HCT116 (cell line): ENCODE data around the gene SDK1. TPM values are rescaled to one million over a fixed set of nuclear protein-coding genes. Genes with fewer than 3 reads are reported as not detected.

Experiments
- ATAC-seq: fragments of 200-7000 bp; cut with Tn5 transposase; 2 replicates; pipeline ENCODE4 v1.9.1; 2020; ENCODE audit warnings: mild to moderate bottlenecking, moderate library complexity
- BruUV-seq: library from RNA; stranded (reverse); fragments of 400-500 nt; replicated peaks from 2 replicates; lab custom pipeline; 2021; lab: Mats Ljungman, UMichigan
- CTCF ChIA-PET: fragments of 300-600 bp; sonication (Branson Sonifier 250); formaldehyde crosslinking; loops from one replicate; lab custom pipeline; 2021; ENCODE audit warnings: antibody characterized with exemption; lab: Charles Lee
- POLR2A ChIA-PET: fragments of 300-600, 350-600 bp; sonication (Branson Sonifier 250); formaldehyde crosslinking; loops from one replicate; lab custom pipeline; 2021; ENCODE audit warnings: antibody characterized with exemption; lab: Charles Lee
- RAD21 ChIA-PET, 2 experiments: fragments of 300-600 bp; sonication (Branson Sonifier 250); formaldehyde crosslinking; loops; one replicate each; lab custom pipeline; 2023; ENCODE audit warnings: low total read pairs in 2 of 2; ENCODE audit not compliant: uncharacterized antibody in 2 of 2, unreplicated experiment in 2 of 2, low non-redundant PET in 1 of 2; lab: Charles Lee
- DNase-seq: peaks from one replicate; pipeline ENCODE4 v3.0.0-alpha.2; 2010; ENCODE audit warnings: low read depth, low spot score
- H2AFZ ChIP-seq: fragments of 200-600 bp; shearing (Covaris generic), sonication (generic); 2 replicates; pipeline ENCODE4 v1.6.1; 2017; ENCODE audit warnings: low read depth, mixed run types, mixed read lengths, antibody characterized with exemption, low read length; ENCODE audit not compliant: poor library complexity, severe bottlenecking
- H3K27ac ChIP-seq: 2 replicates; pipeline ENCODE4 v1.5.1; 2012; ENCODE audit warnings: low read depth, low read length
- H3K27me3 ChIP-seq: fragments of 200-600 bp; sonication (generic); 2 replicates; pipeline ENCODE4 v1.6.1; 2016; ENCODE audit warnings: mixed run types, low read length, mixed read lengths; ENCODE audit not compliant: insufficient read depth
- H3K36me3 ChIP-seq, 2 experiments: fragments of 200-500 bp in 1 of 2; fragments of 200-600 bp in 1 of 2; sonication (Bioruptor generic) in 1 of 2; sonication (generic) in 1 of 2; 2 replicates each; pipeline versions ENCODE4 v1.5.1 to v1.6.1; 2014 to 2016; ENCODE audit warnings: low read length in 2 of 2, inconsistent platforms in 1 of 2, mixed read lengths in 1 of 2, mixed run types in 1 of 2; ENCODE audit not compliant: insufficient read depth in 2 of 2, control insufficient read depth in 1 of 2
- H3K4me1 ChIP-seq, 2 experiments: fragments of 200-600 bp in 1 of 2; sonication (generic) in 1 of 2; 2 replicates each; pipeline versions ENCODE4 v1.5.1 to v1.6.1; 2012 to 2017; ENCODE audit warnings: low read length in 2 of 2, inconsistent platforms in 1 of 2, mild to moderate bottlenecking in 1 of 2, mixed read lengths in 1 of 2, mixed run types in 1 of 2, moderate library complexity in 1 of 2; ENCODE audit not compliant: insufficient read depth in 2 of 2, control insufficient read depth in 1 of 2
- H3K4me2 ChIP-seq: fragments of 200-600 bp; sonication (generic); 2 replicates; pipeline ENCODE4 v1.6.1; 2017; ENCODE audit warnings: mixed run types, low read length, mixed read lengths
- H3K4me3 ChIP-seq, 2 experiments: fragments of 200-600 bp in 1 of 2; sonication (generic) in 1 of 2; replicated peaks in 1 of 2; 2 replicates each; pipeline ENCODE4 v1.5.1; 2011 to 2016; ENCODE audit warnings: low read length in 2 of 2, control low read depth in 1 of 2, low read depth in 1 of 2, mild to moderate bottlenecking in 1 of 2, mixed read lengths in 1 of 2, mixed run types in 1 of 2
- H3K79me2 ChIP-seq: fragments of 200-600 bp; sonication (generic); 2 replicates; pipeline ENCODE4 v1.6.1; 2017; ENCODE audit warnings: mild to moderate bottlenecking, mixed run types, low read length, moderate library complexity, mixed read lengths; ENCODE audit not compliant: insufficient read depth
- H3K9ac ChIP-seq: fragments of 200-600 bp; sonication (generic); 2 replicates; pipeline ENCODE4 v1.6.1; 2016; ENCODE audit warnings: low read length, mixed read lengths
- H3K9me2 ChIP-seq: fragments of 200-600 bp; sonication (generic), shearing (Covaris generic); 2 replicates; pipeline ENCODE4 v1.6.1; 2017; ENCODE audit warnings: mixed run types, mild to moderate bottlenecking, moderate library complexity; ENCODE audit not compliant: insufficient read depth
- H3K9me3 ChIP-seq, 2 experiments: fragments of 200-500 bp in 1 of 2; fragments of 200-600 bp in 1 of 2; sonication (Bioruptor generic) in 1 of 2; sonication (generic) in 1 of 2; 2 replicates each; pipeline ENCODE4 v1.6.1; 2014 to 2017; ENCODE audit warnings: low read length in 2 of 2, mixed read lengths in 2 of 2, inconsistent platforms in 1 of 2, low read depth in 1 of 2, mild to moderate bottlenecking in 1 of 2, mixed run types in 1 of 2, moderate library complexity in 1 of 2; ENCODE audit not compliant: control insufficient read depth in 1 of 2, insufficient read depth in 1 of 2
- H4K20me1 ChIP-seq: fragments of 200-600 bp; sonication (generic), shearing (Covaris generic); 2 replicates; pipeline ENCODE4 v1.6.1; 2017; ENCODE audit warnings: mixed run types, mild to moderate bottlenecking, moderate library complexity; ENCODE audit not compliant: insufficient read depth
- ATF3 ChIP-seq: IDR thresholded peaks from 2 replicates; pipeline ENCODE4 v1.6.1; 2012
- CTCF ChIP-seq, 3 experiments: fragments of 200-600 bp in 1 of 3; sonication (generic) in 1 of 3; IDR thresholded peaks in 2 of 3; conservative IDR thresholded peaks in 1 of 3; 2 replicates each; pipeline ENCODE4 v1.5.1; 2012 to 2017; ENCODE audit warnings: low read depth in 2 of 3, low read length in 2 of 3, antibody characterized with exemption in 1 of 3, borderline replicate concordance in 1 of 3, control low read depth in 1 of 3, mild to moderate bottlenecking in 1 of 3, mixed read lengths in 1 of 3, mixed run types in 1 of 3, moderate library complexity in 1 of 3; ENCODE audit not compliant: insufficient read depth in 1 of 3
- FOSL1 ChIP-seq: IDR thresholded peaks from 2 replicates; pipeline ENCODE4 v1.6.1; 2012; ENCODE audit warnings: low read depth
- MAX ChIP-seq: IDR thresholded peaks from 2 replicates; pipeline ENCODE4 v1.6.1; 2012
- RAD21 ChIP-seq: IDR thresholded peaks from 2 replicates; pipeline ENCODE4 v1.6.1; 2012; ENCODE audit warnings: low read depth, mild to moderate bottlenecking
- REST ChIP-seq: IDR thresholded peaks from 2 replicates; pipeline ENCODE4 v1.6.1; 2012; ENCODE audit warnings: low read depth
- SRF ChIP-seq: IDR thresholded peaks from 2 replicates; pipeline ENCODE4 v1.6.1; 2012; ENCODE audit warnings: low read depth
- YY1 ChIP-seq: IDR thresholded peaks from 2 replicates; pipeline ENCODE4 v1.6.1; 2011; ENCODE audit warnings: low read length, low read depth, moderate library complexity, mild to moderate bottlenecking; ENCODE audit not compliant: insufficient replicate concordance; ENCODE audit errors: extremely low read depth
- intact Hi-C: fragments of 100-400 bp; cut with micrococcal nuclease; formaldehyde crosslinking; loops from 2 replicates; pipeline ENCODE4 v1.10.0; 2022
- total RNA-seq: library from RNA; stranded (reverse); gene quantifications from one replicate; pipeline ENCODE4 v1.2.1, GENCODE V29; 2021; ENCODE audit not compliant: unreplicated experiment

The SDK1 gene
- total RNA-seq, 1 experiment from 2014 or later, result 0.05 TPM

- intact Hi-C loops, result no loop called here
- H3K4me2 ChIP-seq, result no peak overlapping the region
- no TSS peak for BruUV-seq
- no peak for DNase-seq
- H2AFZ ChIP-seq, result no peak overlapping the region
- no peak overlapping the region for H3K4me3 ChIP-seq
- TF ChIP-seq YY1 (no peak), RAD21 (no peak), SRF (no peak), FOSL1 (no peak), CTCF (IDR thresholded peaks at IDR 0.05 in 2 of 3, conservative IDR thresholded peaks at IDR 0.05 in 1 of 3; ENCODE audit: borderline replicate concordance in 1 of 3, insufficient read depth in 1 of 3, low read depth in 2 of 3, low read length in 2 of 3) (no peak), ATF3 (no peak), REST (no peak), MAX (no peak)
- ChIA-PET POLR2A (no interaction called here), CTCF (no interaction called here), RAD21 (no interaction called here)
- H3K9ac ChIP-seq, result no peak overlapping the region
- H3K27me3 ChIP-seq, result no peaks in the 10 kb centered on the region
- H3K27ac ChIP-seq, result no peak overlapping the region
- no peaks in the 10 kb centered on the region for H3K9me2 ChIP-seq
- ATAC-seq, result no peak
- H3K36me3 ChIP-seq, result no peaks in the 10 kb centered on the region
- no peaks in the 10 kb centered on the region for H3K79me2 ChIP-seq
- H3K9me3 ChIP-seq, result no peaks in the 10 kb centered on the region
- H4K20me1 ChIP-seq, result no peaks in the 10 kb centered on the region
- H3K4me1 ChIP-seq, result 0 out of 4 replicates have a peak, but pooled peaks cover 0 to under 1% of the 10 kb centered on the region in 2 experiments
These were observed 873.8 kb downstream of the SDK1 start for GRCh38 chr7:4174884-4175283.
